HG03565 (cell line): ENCODE results near the gene B4GALNT4.
"Not testable (repeated sequence)": the region's sequence is repeated elsewhere in the genome, so short reads cannot be mapped to it uniquely, and the experiment has no call there.

Source experiments
- ATAC-seq: cut with Tn5 transposase; IDR thresholded peaks from one replicate; pipeline ENCODE4 v1.9.1; 2021; ENCODE audit warnings: mild to moderate bottlenecking, moderate library complexity; ENCODE audit not compliant: unreplicated experiment

B4GALNT4 gene

DNA sequence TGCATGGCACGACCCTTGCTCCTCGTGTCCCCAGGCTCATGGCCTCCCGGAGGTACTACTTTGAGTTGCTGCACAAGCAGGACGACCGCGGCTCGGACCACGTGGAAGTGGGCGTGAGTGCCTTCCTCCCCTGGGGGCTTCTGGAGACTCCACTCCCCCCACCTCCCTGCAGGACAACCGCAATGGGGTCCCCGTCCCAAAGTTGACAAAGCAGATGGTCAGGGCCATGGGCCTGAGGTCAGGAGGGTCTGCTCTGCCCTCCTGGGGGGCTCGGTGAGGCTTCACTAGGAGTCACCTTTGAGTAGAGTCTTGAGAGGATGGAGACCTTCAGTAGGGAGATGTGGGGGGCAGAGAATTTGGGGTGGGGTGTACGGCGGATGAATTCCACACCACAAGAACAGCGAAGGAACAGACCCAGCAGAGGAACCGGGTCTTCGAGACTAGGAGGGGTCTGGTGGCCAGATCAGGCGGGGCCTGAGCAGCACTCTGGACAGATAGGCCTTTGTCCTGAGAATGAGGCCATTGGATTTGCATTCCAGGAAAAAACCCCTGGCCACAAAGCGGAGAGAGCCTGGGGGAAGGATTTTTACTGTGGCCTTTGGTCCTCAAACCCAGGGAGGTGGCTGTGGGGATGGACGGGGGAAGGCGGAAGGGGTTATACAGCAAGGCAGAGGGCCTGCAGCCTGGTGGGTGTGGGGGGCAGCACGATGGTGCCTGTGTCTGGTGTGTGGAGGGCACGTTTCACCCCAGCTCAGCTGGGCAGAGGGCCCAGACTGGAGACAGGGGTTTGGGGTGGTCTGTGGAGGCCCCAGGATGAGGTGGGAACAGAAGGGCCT, 4.6 kb downstream of the B4GALNT4 start:
- ATAC-seq, result no peak

DNA sequence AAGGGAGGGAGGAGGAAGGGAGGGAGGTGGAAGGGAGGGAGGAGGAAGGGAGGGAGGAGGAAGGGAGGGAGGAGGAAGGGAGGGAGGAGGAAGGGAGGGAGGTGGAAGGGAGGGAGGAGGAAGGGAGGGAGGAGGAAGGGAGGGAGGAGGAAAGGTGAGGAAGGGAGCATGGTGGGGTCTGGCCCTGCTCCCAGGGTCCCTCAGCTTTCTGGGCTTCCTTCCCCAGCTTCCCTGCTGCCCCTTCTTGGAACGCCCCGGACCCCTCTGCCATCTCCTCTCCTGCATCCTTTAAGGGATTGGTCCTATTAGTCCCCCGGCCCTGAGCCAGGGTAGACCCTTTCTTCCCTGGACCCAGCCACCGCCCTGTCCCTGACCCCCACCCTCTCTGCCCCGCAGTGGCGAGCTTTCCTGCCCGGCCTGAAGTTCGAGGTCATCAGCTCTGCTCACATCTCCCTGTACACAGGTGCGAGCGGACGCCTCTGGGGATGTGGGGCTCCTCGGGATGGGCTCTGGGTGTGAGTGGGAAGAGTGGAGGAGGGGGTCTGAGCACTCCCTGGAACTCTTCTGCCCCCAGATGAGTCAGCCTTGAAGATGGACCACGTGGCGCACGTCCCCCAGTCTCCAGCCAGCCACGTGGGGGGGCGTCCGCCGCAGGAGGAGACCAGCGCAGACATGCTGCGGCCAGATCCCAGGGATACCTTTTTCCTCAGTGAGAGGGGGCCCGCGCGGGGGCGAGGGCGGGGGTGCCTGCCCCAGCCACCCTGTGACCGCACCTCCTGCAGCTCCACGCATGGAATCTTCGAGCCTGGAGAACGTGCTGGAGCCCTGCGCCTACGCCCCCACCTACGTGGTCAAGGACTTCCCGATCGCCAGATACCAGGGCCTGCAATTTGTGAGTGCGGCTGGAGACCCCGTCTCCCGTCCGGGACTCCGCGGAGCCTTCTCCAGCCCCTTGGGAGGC, 6.0 kb downstream of the B4GALNT4 start:
- ATAC-seq, result no peak

DNA sequence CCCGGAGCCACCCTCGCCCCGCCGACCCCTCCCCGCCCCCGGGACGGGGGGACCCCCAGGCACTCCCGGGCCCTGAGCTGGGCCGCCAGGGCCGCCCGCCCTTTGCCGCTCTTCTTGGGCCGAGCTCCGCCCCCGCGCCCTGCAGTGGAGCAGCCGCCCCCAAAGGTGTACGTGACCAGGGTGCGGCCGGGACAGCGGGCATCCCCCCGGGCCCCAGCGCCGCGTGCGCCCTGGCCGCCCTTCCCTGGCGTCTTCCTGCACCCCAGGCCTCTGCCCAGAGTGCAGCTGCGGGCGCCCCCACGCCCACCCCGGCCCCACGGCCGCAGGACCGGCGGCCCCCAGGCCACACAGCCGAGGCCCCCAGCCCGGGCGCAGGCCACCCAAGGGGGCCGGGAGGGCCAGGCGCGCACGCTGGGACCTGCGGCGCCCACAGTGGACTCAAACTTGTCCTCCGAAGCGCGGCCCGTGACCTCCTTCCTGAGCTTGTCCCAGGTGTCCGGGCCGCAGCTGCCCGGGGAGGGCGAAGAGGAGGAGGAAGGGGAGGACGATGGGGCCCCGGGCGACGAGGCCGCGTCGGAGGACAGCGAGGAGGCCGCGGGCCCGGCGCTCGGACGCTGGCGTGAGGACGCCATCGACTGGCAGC, 7.4 kb downstream of the B4GALNT4 start:
- ATAC-seq, result no peak

DNA sequence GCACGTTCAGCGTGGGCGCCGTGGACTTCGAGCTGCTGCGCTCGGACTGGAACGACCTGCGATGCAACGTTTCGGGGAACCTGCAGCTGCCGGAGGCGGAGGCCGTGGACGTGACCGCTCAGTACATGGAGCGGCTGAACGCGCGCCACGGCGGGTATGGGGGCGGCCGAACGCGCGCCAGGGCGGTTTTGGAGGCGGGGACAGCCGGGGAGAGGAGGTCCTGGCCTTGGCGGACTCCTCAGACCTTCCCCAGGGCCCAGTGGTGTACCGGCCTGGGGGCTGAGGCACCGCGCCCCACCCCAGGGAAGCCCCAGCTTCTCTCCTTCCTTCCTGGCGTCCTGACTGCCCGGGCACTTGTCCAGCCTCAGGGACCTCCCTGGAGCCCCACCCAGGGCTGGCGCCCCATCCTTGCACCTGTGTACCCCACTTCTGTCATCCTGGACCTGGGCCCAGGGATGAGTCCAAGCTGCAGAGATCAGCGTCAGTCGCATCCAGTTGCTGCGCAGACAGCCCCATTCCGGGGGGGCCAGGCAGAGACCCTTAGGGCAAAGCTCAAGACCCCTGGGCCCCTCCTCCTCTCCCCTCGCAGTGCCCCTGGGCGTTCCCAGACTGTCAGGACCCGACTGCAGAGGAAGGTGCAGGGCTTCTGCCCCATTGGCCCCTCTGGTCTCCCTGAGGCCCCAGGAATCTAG, 8.0 kb downstream of the B4GALNT4 start:
- ATAC-seq, result no peak

DNA sequence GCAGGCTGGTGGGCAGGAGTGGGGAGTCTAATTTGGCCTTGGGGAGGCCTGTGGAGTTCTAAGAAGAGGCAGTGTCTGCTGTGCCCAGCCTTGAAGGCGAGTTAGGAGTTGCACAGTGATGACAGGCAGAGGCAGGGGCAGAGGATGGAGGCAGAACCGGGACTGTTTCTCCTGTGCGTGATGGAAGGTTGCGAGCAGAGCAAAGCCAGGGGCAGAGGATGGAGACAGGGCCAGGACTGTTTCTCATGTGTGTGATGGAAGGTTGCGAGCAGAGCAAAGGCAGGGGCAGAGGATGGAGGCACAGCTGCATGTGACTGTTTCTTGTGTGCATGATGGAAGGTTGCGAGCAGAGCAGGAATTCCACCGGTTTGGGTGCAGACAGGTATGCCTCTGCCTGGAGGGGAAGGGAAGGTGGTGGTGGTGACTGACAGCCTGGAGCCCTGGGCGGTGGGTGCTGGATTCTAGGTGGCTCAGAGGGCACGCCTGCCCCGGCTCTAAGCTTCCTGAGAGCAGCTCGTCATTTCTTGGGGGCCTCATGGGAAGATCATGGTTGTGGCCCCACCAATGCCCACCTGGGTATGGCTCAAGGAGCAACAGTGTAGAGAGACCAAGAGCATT, 8.7 kb downstream of the B4GALNT4 start:
- ATAC-seq, result no peak

DNA sequence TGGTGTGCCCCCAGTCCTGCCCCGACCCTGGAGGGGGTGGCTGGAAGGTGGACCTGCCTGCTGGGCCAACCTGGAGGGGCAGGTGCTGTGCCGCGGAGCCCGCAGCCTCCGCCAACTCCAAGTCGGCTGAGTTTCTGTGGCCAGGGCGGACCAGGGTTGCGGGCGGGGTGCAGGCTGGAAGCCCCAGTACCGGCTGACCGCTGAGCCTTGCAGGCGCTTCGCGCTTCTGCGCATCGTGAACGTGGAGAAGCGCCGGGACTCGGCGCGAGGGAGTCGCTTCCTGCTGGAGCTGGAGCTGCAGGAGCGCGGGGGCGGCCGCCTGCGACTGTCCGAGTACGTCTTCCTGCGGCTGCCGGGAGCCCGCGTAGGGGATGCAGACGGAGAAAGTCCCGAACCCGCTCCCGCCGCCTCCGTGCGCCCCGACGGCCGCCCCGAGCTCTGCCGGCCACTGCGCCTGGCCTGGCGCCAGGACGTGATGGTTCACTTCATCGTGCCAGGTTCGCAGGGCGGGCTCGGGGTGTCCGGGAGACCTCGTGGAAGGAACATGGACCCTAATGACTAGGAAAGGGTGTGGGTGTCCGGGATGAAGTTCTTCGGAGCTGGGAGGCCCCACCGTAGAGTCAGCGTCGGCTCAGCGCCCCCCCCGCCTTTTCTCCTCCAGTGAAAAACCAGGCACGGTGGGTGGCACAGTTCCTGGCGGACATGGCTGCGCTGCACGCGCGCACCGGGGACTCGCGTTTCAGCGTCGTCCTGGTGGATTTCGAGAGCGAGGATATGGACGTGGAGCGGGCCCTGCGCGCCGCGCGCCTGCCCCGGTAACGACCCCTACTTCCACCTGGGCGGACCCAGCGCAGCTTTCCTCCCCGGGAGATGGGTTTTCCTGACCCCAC, 10.2 kb downstream of the B4GALNT4 start:
- ATAC-seq, result no peak

DNA sequence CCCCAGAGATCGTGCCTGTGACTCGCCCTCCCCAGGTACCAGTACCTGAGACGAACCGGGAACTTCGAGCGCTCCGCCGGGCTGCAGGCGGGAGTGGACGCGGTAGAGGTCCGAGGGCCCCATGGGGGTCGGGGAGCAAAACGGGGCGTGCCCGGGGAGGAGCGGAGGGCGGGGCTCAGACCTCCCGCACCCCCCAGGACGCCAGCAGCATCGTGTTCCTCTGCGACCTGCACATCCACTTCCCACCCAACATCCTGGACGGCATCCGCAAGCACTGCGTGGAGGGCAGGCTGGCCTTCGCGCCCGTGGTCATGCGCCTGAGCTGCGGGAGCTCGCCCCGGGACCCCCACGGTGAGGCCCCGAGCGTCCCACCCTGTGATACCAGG, 10.8 kb downstream of the B4GALNT4 start:
- no peak for ATAC-seq

DNA sequence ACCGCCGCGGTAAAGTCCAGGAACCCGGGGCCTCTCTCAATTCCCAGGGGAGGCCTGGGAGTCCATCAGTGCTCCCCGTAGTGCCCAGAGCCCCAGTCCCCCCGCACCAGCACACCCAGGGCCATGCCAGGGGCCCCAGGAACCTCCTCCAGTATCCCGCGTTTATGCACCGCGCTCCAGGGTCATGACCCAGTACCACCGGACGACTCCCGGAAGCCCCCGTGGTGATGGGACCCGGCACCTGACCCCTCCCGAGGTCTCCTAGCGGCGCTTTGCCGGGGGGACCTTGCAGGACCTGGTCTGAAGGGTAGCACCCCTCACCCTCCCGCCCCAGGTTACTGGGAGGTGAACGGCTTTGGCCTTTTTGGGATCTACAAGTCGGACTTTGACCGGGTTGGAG, 11.2 kb downstream of the B4GALNT4 start:
- no peak for ATAC-seq

DNA sequence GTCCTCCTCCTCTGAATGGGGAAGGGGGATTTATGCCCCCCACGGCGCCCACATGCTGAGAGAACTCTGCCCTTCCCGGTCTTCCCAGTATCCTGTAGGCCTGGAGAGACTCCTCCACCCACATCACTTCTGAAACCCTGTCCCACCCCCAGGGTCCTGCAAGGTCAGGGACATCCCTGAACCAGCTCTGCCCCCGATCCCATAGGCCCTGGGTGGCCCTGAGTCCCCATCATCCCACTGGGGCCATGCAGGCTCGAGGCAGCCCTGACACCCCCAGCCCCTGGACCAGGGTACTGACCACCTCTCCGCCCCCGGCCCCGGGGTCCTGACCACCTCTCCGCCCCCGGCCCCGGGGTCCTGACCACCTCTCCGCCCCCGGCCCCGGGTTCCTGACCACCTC, 11.7 kb downstream of the B4GALNT4 start:
- ATAC-seq, result no peak

DNA sequence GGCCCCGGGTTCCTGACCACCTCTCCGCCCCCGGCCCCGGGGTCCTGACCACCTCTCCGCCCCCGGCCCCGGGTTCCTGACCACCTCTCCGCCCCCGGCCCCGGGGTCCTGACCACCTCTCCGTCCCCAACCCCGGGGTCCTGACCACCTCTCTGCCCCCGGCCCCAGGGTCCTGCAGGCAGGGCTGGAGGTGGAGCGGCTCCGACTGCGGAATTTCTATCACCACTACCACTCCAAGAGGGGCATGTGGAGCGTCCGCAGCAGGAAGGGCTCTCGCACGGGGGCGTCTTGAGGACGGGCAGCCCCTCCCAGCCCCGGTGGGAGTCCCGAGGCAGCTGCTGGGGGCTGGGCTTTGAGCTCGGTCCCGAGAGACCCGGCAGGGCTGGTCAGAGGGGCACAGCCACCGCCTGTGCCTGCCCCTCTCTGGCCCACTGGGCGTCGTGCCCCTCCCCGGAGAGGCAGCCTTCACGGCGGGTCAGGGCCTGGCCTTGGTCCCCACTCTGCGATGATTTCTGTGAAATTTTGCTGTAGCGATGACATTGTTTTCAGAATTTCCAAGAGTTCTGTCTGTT, 12.3 kb downstream of the B4GALNT4 start:
- ATAC-seq, result no peak

DNA sequence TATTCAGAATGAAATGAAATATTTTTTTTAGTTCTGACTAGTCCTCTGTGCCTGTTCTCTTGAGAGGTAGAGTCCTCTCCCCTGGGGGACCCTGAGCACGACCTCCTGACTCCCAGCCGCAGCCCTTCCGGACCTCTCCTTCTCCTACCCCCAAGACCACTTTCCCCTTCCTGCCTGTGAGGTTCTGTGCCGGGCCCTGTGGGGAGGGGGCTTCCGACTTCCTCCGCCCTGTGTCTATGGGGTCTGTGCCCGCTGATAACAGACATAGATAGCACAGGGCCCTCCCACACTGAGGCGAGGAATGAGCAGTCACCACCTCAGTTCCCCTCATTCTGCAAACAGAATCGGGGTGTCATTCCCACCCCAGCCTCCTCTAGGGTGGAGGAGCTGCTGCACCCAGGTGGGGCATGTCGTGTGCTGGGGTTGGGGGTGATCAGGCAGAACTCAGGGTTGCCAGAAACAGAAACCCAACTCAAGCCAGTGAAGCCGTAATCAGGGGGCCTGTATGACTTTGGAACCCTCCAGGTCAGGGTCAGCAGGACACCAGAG, 12.9 kb downstream of the B4GALNT4 start:
- ATAC-seq, result no peak

DNA sequence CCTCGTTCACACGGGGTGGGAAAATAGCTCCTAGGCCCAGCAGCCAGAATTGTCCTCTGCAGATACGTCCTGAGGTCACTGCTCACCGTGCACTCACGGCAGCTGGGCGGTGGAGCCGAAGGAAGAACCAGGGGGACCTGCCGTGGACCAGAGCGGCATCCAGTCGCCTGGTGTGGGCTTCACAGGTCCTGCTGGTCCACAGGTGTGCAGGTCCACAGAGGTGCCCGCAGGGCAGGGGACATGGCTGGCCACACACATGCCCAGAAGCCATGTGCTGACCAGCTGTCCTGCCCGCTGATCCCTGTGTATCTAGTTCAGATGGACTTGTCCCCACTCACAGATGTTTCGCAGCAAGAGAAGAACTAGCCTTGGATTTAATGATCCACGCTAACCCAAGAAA, 14.1 kb downstream of the B4GALNT4 start:
- no peak for ATAC-seq

DNA sequence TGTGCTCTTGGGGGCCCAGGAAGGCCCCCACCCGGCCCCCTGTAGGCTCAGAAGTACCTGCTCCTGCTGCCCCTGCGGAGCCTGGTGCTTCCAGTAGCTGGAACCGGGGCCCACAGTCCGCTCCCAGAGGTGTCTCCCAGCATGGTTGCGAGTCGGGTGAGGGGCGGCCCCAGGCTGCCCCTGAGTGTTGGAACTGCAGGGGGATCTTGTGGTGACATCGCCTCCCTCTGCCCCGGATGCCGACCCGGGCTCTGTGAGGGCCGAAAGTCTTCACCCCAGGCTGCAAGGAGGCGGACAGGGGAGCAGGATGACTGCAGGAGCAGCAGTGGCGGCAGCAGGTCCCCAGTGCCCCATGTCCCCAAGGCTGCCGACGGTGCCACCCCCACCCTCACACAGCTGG, 15.2 kb downstream of the B4GALNT4 start:
- no peak for ATAC-seq

DNA sequence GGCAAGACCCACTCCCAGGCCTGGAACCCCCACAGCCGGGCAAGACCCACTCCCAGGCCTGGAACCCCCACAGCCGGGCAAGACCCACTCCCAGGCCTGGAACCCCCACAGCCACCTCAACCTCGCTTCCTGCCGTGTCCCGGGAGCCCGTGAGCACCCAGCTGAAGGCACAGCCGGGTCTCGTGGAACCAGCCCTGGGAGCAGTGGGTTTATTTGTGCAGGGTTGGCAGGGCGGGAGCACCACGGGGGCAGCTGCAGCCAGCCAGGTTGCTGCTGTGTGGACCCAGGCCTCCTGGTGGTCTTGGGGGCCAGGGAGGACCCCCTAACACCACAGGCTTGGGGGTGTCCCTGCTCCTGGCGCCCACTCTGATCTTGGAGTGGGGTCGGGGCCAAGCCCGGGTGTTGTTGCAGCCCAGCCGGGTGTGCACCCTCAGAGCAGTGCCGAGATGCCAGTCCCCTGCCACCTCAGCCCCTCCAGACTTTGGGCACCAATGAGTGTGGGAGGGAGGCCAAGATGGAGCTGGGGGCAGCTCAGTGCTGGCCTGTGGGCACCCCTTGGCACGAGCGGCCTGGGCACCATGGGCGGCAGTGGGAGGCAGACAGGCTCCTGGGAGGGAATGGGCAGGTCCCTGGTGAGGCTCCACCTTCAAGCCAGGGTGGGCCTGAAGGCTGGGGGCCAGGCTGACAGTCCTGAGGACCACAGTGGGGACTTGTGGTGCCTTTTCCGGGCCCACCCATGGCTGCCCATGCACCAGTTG, 16.5 kb downstream of the B4GALNT4 start:
- no peak for ATAC-seq

DNA sequence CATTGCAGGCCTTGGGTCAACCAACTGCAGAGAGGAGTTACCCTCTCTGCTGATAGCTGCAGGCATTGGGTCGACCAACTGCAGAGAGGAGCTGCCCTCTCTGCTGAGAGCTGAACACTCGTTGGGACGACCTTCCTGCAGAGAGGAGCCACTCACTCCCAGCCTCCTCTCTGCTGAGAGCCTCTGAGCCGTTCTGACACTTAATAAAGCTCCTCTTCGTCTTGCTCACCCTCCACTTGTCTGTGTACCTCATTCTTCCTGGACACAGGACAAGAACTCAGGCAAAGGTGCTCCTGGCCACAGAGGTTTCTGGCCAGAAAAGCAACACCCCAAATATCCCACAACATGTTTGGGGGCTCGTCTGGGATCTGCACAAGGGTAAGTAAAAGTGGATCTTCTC, 17.2 kb downstream of the B4GALNT4 start:
- no peak for ATAC-seq

DNA sequence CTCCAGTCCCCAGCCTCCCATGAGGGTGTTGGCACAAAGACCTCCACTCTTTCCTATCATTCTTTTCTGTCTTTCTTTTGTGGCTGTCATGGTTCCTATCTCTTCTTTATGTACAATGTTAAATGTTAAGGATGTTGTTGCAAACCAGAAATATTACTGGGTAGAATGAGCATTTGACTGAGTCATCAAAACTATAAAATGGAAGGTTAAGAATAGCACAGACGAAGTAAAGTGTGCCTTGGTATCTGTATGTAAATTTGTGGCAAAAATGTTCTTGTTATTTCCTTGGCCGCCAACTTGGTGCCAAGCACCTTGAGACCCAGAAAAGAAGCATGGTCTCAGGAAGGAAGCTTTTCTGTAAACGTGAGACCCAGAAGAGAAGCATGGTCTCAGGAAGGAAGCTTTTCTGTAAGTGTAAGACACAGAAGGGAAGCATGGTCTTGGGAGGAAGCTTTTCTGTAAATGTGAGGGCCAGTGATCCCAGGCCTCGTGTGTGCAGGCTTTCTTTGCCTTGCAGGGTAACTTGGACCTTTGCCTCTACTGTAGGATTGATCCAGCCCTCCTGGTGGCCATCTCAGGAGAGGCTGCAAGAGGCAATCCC, 18.0 kb downstream of the B4GALNT4 start:
- ATAC-seq, result no peak

DNA sequence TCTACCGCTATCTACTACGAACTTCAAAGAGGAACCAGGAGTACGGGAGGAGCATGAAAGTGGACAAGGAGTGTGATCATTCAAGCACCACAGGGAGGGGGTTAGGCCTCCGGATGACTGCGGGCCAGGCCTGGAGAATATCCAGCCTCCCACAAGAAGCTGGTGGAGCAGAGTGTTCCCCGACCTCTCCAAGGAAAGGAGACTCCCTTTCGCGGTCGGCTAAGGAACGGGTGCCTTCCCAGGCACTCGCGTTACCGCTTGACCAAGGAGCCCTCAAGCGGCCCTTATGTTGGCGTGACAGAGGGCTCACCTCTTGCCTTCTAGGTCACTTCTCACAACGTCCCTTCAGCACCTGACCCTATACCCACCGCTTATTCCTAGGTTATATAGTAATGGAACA, 20.1 kb downstream of the B4GALNT4 start:
- ATAC-seq, result not testable (repeated sequence)

DNA sequence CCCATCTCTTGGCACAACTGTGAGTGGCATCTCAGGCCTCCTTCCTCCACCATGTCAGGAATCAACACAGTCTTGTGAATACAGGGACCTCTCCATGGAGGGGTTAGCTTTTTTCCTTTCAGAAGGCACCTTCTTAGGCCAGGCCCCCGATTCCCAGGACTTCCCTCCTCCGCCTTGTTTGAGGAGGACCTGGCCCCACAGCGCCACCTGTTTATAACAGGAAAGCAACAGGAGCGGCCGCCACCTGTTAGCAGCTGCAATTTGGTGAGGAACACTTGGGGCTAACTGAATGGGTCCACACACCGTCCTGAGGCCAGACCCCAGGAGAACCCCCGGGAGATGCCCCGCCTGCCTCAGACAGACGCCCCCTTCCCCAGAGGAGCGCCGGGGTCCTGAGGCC, 20.9 kb downstream of the B4GALNT4 start:
- no peak for ATAC-seq
